ENCODE results near the gene EXOC3. TPM values are rescaled to one million over a fixed set of nuclear protein-coding genes. Genes with fewer than 3 reads are reported as not detected.

Gene EXOC3
- total RNA-seq, 4 donors from 2014 or later: 69.9 to 240 (median 76.1) TPM

DNA sequence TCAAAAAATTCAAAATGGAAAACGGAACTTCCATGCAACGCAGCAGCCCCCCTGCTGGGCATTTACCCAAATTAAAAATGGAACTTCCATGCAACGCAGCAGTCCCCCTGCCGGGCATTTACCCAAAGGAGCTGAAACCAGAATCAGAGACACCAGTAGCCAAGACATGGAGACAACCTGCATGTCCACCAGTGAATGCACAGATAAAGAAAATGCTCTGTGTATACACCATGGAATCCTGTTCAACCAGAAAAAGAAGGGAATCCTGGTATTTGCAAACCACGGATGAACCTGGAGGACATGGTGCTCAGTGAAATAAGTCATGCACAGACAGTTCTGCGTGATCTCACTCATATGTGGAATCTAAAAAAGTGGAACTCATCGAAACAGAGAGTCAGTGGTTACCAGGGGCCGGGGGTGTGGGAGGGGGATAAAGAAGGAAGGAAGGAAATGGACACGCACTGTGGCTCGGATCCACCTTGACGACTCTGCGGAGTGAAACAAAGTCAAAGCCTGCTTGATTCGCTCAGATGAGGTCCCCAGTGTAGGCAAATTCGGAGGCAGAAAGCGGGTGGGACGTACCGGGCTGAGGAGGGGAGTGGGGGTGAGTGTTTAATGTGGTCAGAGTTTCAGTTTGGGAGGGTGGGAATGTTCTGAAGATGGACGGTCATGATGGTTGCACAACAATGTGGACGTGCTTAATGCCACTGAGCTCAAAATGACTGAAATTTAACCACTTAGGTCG lies 40.2 kb upstream of the EXOC3 start:
- no peaks in the 10 kb centered on the region for H3K36me3 ChIP-seq
- H3K4me1 ChIP-seq: peaks cover 0 to 13% (median 11%) of the 10 kb centered on the region in 4 donors
- H3K9me3 ChIP-seq: no peaks in the 10 kb centered on the region
- H3K27me3 ChIP-seq: peaks cover 25% of the 10 kb centered on the region
- intact Hi-C loops (cut with DNase I; ENCODE audit: low total_unique reads) (no loop called here), in situ Hi-C loops (cut with MboI; ENCODE audit: low pct_ligation_motif_present in 1 of 4, low pct_unique_long_range_greater_than_20kb in 1 of 4, low sequenced_read_pairs in 3 of 4) (no loop called here)
- TF ChIP-seq EP300 (IDR thresholded peaks at IDR 0.05; ENCODE audit: low read depth) (no peak), POLR2A (IDR thresholded peaks at IDR 0.05) (no peak), POLR2AphosphoS5 (IDR thresholded peaks at IDR 0.05) (no peak)
- TF ChIP-seq, protein P1, sequence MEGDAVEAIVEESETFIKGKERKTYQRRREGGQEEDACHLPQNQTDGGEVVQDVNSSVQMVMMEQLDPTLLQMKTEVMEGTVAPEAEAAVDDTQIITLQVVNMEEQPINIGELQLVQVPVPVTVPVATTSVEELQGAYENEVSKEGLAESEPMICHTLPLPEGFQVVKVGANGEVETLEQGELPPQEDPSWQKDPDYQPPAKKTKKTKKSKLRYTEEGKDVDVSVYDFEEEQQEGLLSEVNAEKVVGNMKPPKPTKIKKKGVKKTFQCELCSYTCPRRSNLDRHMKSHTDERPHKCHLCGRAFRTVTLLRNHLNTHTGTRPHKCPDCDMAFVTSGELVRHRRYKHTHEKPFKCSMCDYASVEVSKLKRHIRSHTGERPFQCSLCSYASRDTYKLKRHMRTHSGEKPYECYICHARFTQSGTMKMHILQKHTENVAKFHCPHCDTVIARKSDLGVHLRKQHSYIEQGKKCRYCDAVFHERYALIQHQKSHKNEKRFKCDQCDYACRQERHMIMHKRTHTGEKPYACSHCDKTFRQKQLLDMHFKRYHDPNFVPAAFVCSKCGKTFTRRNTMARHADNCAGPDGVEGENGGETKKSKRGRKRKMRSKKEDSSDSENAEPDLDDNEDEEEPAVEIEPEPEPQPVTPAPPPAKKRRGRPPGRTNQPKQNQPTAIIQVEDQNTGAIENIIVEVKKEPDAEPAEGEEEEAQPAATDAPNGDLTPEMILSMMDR (IDR thresholded peaks at IDR 0.05): no peak
- H3K27ac ChIP-seq: peak overlapping the region in 1 of 4 donors; percentile 3
- 73 to 84% methylated on average over 17 to 20 of the region's 20 CpGs for WGBS, 2 donors (ENCODE audit: low coverage in 1 of 2)
- no peak overlapping the region for H3K4me3 ChIP-seq
- no peak for DNase-seq

DNA sequence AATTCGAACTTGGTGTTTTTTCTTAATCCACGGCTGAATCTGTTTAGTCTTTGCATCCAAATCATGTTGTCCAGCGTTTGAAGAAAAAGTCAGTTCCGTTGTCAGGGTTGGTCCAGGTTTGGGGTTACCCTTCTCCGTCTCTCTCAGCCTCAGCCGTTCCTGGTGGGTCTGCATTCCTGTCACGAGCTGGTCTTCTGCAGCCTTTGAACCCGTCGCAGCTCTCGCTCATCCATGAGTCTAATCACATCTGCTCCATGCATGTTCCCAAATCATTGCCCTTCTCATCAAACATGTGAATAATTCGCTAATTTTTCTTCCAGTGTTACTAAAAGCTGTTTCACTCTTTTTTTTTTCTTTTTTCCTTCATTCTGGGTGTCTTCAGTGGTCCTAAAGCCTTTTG lies 39.0 kb upstream of the EXOC3 start:
- H3K9me3 ChIP-seq: no peaks in the 10 kb centered on the region
- intact Hi-C loops (cut with DNase I; ENCODE audit: low total_unique reads) (no loop called here), in situ Hi-C loops (cut with MboI; ENCODE audit: low pct_ligation_motif_present in 1 of 4, low pct_unique_long_range_greater_than_20kb in 1 of 4, low sequenced_read_pairs in 3 of 4) (no loop called here)
- no peaks in the 10 kb centered on the region for H3K36me3 ChIP-seq
- no peak overlapping the region for H3K4me3 ChIP-seq
- no peak overlapping the region for H3K27ac ChIP-seq
- TF ChIP-seq POLR2AphosphoS5 (IDR thresholded peaks at IDR 0.05) (no peak), POLR2A (IDR thresholded peaks at IDR 0.05) (no peak), EP300 (IDR thresholded peaks at IDR 0.05; ENCODE audit: low read depth) (no peak)
- TF ChIP-seq, protein P1 (IDR thresholded peaks at IDR 0.05): no peak
- peaks cover 0 to 13% (median 11%) of the 10 kb centered on the region in 4 donors for H3K4me1 ChIP-seq
- no peak for DNase-seq
- WGBS, 2 donors (ENCODE audit: low coverage in 1 of 2): 91 to 93% methylated on average over 3 to 11 of the region's 11 CpGs
- peaks cover 24% of the 10 kb centered on the region for H3K27me3 ChIP-seq

DNA sequence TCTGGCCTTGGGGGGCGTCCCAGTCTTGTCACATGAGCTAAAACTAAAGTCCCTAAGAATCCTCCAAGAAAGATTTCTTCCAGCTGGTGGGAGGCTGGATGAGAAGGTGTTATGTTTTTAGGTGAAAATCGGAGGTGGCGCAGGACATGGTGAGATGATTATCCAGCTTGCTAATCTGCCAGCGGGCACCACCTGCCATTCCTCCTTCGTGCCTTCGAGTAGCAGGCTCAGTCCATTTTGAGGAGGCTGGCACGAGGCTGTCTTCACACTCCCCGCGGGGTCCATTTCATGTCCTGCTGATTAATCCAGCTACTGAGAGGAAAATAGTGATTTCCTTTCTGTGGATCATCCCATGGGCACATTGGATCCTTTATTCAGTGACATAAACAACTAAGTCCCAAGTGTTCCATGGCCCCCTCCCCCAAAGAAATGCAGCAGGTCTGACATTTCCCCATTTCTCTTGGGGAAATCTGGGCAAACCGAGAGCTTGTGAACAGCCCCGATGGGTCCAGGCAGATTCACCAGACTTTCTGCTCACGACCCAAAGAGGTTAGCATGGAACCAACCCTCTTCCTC lies 38.2 kb upstream of the EXOC3 start:
- H3K4me1 ChIP-seq: peaks cover 0 to 9% (median 7%) of the 10 kb centered on the region in 4 donors
- in situ Hi-C loops (cut with MboI; ENCODE audit: low pct_ligation_motif_present in 1 of 4, low pct_unique_long_range_greater_than_20kb in 1 of 4, low sequenced_read_pairs in 3 of 4) (no loop called here), intact Hi-C loops (cut with DNase I; ENCODE audit: low total_unique reads) (no loop called here)

GRCh38 chr5:405421-405820 lies 37.6 kb upstream of the EXOC3 start:
- no peaks in the 10 kb centered on the region for H3K9me3 ChIP-seq
- intact Hi-C loops (cut with DNase I; ENCODE audit: low total_unique reads): no loop called here
- H3K27me3 ChIP-seq: peaks cover 11% of the 10 kb centered on the region
- H3K4me3 ChIP-seq: no peak overlapping the region
- no peak for TF ChIP-seq POLR2AphosphoS5 (IDR thresholded peaks at IDR 0.05)
- TF ChIP-seq, protein P1 (IDR thresholded peaks at IDR 0.05): no peak
- H3K4me1 ChIP-seq: peaks cover 0 to 3% (median under 1%) of the 10 kb centered on the region in 4 donors
- H3K27ac ChIP-seq: no peak overlapping the region
- DNase-seq: no peak
- no peaks in the 10 kb centered on the region for H3K36me3 ChIP-seq
- WGBS, 2 donors (ENCODE audit: low coverage in 1 of 2): 88 to 91% methylated on average over 6 to 18 of the region's 18 CpGs
- in situ Hi-C loops (cut with MboI; ENCODE audit: low pct_ligation_motif_present in 1 of 4, low pct_unique_long_range_greater_than_20kb in 1 of 4, low sequenced_read_pairs in 3 of 4): no loop called here

More for the DNA sequence above, 38.2 kb upstream of the EXOC3 start:
- H3K4me3 ChIP-seq: no peak overlapping the region
- H3K27me3 ChIP-seq: peaks cover 17% of the 10 kb centered on the region
- no peaks in the 10 kb centered on the region for H3K36me3 ChIP-seq
- H3K9me3 ChIP-seq: no peaks in the 10 kb centered on the region
- TF ChIP-seq POLR2AphosphoS5 (IDR thresholded peaks at IDR 0.05) (no peak), POLR2A (IDR thresholded peaks at IDR 0.05) (no peak), EP300 (IDR thresholded peaks at IDR 0.05; ENCODE audit: low read depth) (no peak)
- TF ChIP-seq, protein P1 (IDR thresholded peaks at IDR 0.05): no peak
- H3K27ac ChIP-seq: no peak overlapping the region
- no peak for DNase-seq
- 89 to 94% methylated on average over 9 to 12 of the region's 12 CpGs for WGBS, 2 donors (ENCODE audit: low coverage in 1 of 2)

All from transverse colon (tissue), 4 donors.